Measurements from ENCODE around the gene GPR139. TPM values are rescaled to one million over a fixed set of nuclear protein-coding genes. Genes with fewer than 3 reads are reported as not detected.

GPR139 gene
- total and polyA plus RNA-seq, 3 experiments from 2014 or later, result not detected

DNA sequence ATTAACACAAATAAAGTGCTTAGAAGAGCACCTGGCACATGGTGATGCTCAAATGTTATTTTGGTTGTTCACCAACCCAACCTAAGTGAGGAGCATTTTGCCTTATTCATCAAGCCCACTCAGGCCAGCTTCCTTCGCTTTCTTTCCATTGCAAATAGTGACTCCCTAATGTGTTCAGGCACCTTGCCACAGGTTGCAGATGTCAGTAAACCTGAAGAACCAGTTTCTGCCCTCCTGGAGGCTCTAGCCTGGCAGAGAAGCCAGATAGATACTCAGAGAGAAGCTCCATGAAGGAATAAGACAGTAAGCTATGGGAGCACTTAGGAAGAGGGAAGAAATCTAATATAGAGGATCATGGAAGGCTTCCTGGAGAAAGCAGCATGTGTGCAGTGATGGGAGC, 23.9 kb downstream of the GPR139 start:
- no peak overlapping the region for H3K27ac Mint-ChIP-seq
- no peak for DNase-seq
- Histone ChIP-seq H3K27ac (ENCODE audit: low read depth, low read length) (no peak overlapping the region), H3K36me3 (ENCODE audit: insufficient read depth, low read length) (no peaks in the 10 kb centered on the region), H3K4me1 (ENCODE audit: insufficient read depth, low read length) (no peaks in the 10 kb centered on the region), H3K4me3 (ENCODE audit: low read length) (no peak overlapping the region), H3K27me3 (ENCODE audit: insufficient read depth, low read length, poor library complexity, severe bottlenecking) (no peaks in the 10 kb centered on the region), H3K9me3 (ENCODE audit: low read length) (no peaks in the 10 kb centered on the region)
- no peaks in the 10 kb centered on the region for H3K36me3 Mint-ChIP-seq
- CTCF ChIA-PET, result no interaction called here
- POLR2A ChIA-PET, result no interaction called here
- H3K27me3 Mint-ChIP-seq, result no peaks in the 10 kb centered on the region
- H3K4me3 Mint-ChIP-seq, result no peak overlapping the region
- H3K9me3 Mint-ChIP-seq, result peaks cover 0 to 5% (median 0%) of the 10 kb centered on the region in 5 donors
- no peaks in the 10 kb centered on the region for H3K4me1 Mint-ChIP-seq

DNA sequence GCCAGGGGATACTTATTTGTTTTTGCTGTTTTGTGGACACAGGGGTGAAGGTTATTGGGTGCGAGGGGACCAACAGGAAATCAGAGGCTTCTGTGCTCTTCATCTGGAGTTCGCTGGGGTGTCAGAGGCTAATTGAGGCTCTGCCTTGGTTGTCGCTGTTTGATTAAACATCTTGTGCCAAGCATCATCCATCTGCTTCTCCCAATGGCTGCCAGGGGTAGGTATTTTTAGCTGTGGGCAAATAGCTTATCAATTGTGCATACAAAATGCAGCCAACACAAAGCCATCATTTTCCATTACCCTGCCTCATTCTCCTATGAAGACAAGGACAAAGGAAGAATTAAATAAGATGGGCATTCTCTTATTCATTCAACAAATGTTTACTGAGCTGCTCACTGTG, 27.8 kb downstream of the GPR139 start:
- Histone ChIP-seq H3K4me3 (ENCODE audit: low read length) (no peak overlapping the region), H3K9me3 (ENCODE audit: low read length) (no peaks in the 10 kb centered on the region), H3K27ac (ENCODE audit: low read depth, low read length) (no peak overlapping the region), H3K36me3 (ENCODE audit: insufficient read depth, low read length) (no peaks in the 10 kb centered on the region), H3K4me1 (ENCODE audit: insufficient read depth, low read length) (no peaks in the 10 kb centered on the region), H3K27me3 (ENCODE audit: insufficient read depth, low read length, poor library complexity, severe bottlenecking) (no peaks in the 10 kb centered on the region)
- H3K36me3 Mint-ChIP-seq, result no peaks in the 10 kb centered on the region
- H3K9me3 Mint-ChIP-seq, result peaks cover 0 to 2% (median 0%) of the 10 kb centered on the region in 5 donors
- H3K27ac Mint-ChIP-seq, result no peak overlapping the region
- no peak overlapping the region for H3K4me3 Mint-ChIP-seq
- peaks cover 0 to 2% of the 10 kb centered on the region in 2 donors for H3K27me3 Mint-ChIP-seq
- CTCF ChIA-PET, result no interaction called here
- no peaks in the 10 kb centered on the region for H3K4me1 Mint-ChIP-seq
- DNase-seq, result no peak
- POLR2A ChIA-PET, result no interaction called here

DNA sequence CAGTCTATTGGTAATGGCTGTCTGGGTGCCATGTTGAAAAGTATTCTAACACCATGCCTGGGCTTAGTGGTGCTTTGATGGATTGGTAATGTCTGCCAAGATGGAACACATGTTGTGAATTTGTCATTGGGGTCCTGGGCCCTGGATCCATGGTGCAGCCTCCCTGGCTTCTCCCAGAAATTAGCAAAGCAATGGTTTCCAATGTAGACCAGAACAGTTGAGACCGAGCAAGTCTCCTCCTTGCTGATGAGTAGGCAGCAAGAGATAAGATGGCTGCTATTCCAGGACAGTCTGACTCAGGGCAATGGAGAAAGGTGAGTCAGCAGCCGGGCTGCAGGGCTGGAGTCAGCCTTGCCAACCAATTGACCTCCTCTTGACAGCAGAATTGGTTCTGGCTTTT, 30.8 kb downstream of the GPR139 start:
- POLR2A ChIA-PET, result no interaction called here
- Histone ChIP-seq H3K4me3 (ENCODE audit: low read length) (no peak overlapping the region), H3K9me3 (ENCODE audit: low read length) (no peaks in the 10 kb centered on the region), H3K27me3 (ENCODE audit: insufficient read depth, low read length, poor library complexity, severe bottlenecking) (no peaks in the 10 kb centered on the region), H3K4me1 (ENCODE audit: insufficient read depth, low read length) (no peaks in the 10 kb centered on the region), H3K36me3 (ENCODE audit: insufficient read depth, low read length) (no peaks in the 10 kb centered on the region), H3K27ac (ENCODE audit: low read depth, low read length) (no peak overlapping the region)
- Mint-ChIP-seq H3K27ac (no peak overlapping the region), H3K4me1 (no peaks in the 10 kb centered on the region), H3K36me3 (no peaks in the 10 kb centered on the region), H3K27me3 (peaks cover 2 to 3% of the 10 kb centered on the region in 2 donors), H3K9me3 (peaks cover 0 to 2% (median 0%) of the 10 kb centered on the region in 5 donors), H3K4me3 (no peak overlapping the region)
- DNase-seq, result no peak
- CTCF ChIA-PET, result no interaction called here

DNA sequence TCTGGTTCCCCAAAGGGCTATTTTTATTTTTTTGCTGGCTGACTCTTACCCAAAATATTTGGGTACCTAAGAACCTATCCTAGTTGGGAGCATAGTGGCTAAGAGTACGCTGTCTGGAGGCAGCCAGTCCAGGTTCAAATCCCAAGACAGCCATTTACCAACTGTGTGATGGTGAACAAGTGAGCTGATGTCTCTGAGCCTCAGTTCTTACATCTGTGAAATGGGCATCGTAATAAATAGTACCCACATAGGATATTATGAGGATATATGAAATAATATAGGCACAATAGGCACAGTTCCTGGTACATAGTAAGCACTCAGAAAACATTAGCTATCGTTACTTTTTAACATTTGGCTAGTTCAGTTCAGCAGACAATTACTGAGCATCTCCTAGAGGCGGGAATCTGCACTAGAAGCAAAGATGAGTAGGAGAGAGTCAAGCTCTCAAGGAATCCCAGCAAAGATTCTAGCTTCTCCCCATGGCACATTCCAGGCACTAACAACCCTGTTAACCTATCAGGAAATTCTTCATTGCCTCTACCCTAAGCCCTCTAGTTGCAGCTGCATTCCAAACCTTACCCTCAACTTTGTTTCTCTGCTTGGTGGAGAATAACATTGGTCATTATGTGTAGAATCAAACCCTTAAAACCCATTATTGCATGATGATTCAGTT, 31.6 kb downstream of the GPR139 start:
- H3K4me3 ChIP-seq (ENCODE audit: low read length), result no peak overlapping the region
- peaks cover 0 to 2% (median 2%) of the 10 kb centered on the region in 5 donors for H3K9me3 Mint-ChIP-seq

DNA sequence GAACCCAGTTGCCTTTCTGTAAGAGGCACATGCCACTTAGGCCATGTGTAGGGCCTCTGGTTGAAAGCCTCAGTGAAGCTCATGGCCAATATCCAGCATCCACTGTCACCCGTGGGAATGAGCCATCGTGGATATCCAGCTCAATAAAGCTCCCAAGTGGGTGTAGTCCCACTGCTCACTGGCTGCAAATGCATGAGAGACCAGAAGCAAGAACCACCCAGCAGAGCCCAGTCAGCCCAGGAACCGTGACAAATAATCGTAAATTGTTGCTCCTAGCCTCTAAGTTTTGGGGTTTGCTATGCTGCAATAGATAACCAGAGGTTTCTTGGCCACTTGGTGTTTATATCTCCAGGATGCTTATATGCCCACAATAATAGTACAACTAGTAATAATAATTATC, 33.7 kb downstream of the GPR139 start:
- Mint-ChIP-seq H3K27me3 (peaks cover 2 to 3% of the 10 kb centered on the region in 2 donors), H3K36me3 (no peaks in the 10 kb centered on the region), H3K4me1 (no peaks in the 10 kb centered on the region), H3K27ac (no peak overlapping the region), H3K9me3 (peaks cover 0 to 3% (median 2%) of the 10 kb centered on the region in 5 donors), H3K4me3 (no peak overlapping the region)
- Histone ChIP-seq H3K27me3 (ENCODE audit: insufficient read depth, low read length, poor library complexity, severe bottlenecking) (no peaks in the 10 kb centered on the region), H3K27ac (ENCODE audit: low read depth, low read length) (no peak overlapping the region), H3K36me3 (ENCODE audit: insufficient read depth, low read length) (no peaks in the 10 kb centered on the region), H3K4me3 (ENCODE audit: low read length) (no peak overlapping the region), H3K4me1 (ENCODE audit: insufficient read depth, low read length) (no peaks in the 10 kb centered on the region), H3K9me3 (ENCODE audit: low read length) (no peaks in the 10 kb centered on the region)
- CTCF ChIA-PET, result no interaction called here
- DNase-seq, result no peak
- POLR2A ChIA-PET, result no interaction called here

More for the DNA sequence above, 31.6 kb downstream of the GPR139 start:
- POLR2A ChIA-PET, result no interaction called here
- DNase-seq, result no peak
- CTCF ChIA-PET, result no interaction called here
- H3K27me3 ChIP-seq (ENCODE audit: insufficient read depth, low read length, poor library complexity, severe bottlenecking), result no peaks in the 10 kb centered on the region
- H3K27ac Mint-ChIP-seq, result no peak overlapping the region
- H3K27ac ChIP-seq (ENCODE audit: low read depth, low read length), result no peak overlapping the region
- H3K9me3 ChIP-seq (ENCODE audit: low read length), result no peaks in the 10 kb centered on the region
- no peak overlapping the region for H3K4me3 Mint-ChIP-seq
- H3K36me3 Mint-ChIP-seq, result no peaks in the 10 kb centered on the region
- H3K4me1 ChIP-seq (ENCODE audit: insufficient read depth, low read length), result no peaks in the 10 kb centered on the region
- no peaks in the 10 kb centered on the region for H3K36me3 ChIP-seq (ENCODE audit: insufficient read depth, low read length)
- peaks cover 2 to 3% of the 10 kb centered on the region in 2 donors for H3K27me3 Mint-ChIP-seq
- H3K4me1 Mint-ChIP-seq, result no peaks in the 10 kb centered on the region

DNA sequence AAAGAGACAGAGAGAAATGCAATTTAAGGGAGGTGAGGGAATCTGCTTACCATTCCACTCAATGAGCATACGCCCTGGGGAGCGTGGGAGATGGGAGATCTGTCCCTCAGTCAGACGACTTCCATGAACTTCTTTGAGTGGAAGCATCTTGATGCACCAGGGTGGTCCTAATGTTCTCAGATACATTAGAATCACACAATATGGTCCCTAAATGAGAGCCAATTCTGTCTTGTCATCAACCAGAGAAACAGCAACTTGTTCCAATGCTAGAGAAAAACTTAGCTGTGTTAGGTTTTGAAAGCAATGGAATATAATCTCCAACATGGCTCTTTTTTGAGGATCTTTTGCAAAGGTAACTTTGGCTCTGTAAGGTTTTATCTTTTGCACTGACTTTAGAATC, 44.1 kb downstream of the GPR139 start:
- Histone ChIP-seq H3K9me3 (ENCODE audit: low read length) (no peaks in the 10 kb centered on the region), H3K4me3 (ENCODE audit: low read length) (no peak overlapping the region), H3K27me3 (ENCODE audit: insufficient read depth, low read length, poor library complexity, severe bottlenecking) (no peaks in the 10 kb centered on the region), H3K36me3 (ENCODE audit: insufficient read depth, low read length) (no peaks in the 10 kb centered on the region), H3K27ac (ENCODE audit: low read depth, low read length) (no peak overlapping the region), H3K4me1 (ENCODE audit: insufficient read depth, low read length) (no peaks in the 10 kb centered on the region)
- DNase-seq, result no peak
- ChIA-PET POLR2A (no interaction called here), CTCF (no interaction called here)
- Mint-ChIP-seq H3K4me3 (no peak overlapping the region), H3K4me1 (no peaks in the 10 kb centered on the region), H3K36me3 (no peaks in the 10 kb centered on the region), H3K9me3 (peaks cover 0 to 8% (median 2%) of the 10 kb centered on the region in 5 donors), H3K27me3 (peaks cover 0 to 4% of the 10 kb centered on the region in 2 donors), H3K27ac (no peak overlapping the region)

DNA sequence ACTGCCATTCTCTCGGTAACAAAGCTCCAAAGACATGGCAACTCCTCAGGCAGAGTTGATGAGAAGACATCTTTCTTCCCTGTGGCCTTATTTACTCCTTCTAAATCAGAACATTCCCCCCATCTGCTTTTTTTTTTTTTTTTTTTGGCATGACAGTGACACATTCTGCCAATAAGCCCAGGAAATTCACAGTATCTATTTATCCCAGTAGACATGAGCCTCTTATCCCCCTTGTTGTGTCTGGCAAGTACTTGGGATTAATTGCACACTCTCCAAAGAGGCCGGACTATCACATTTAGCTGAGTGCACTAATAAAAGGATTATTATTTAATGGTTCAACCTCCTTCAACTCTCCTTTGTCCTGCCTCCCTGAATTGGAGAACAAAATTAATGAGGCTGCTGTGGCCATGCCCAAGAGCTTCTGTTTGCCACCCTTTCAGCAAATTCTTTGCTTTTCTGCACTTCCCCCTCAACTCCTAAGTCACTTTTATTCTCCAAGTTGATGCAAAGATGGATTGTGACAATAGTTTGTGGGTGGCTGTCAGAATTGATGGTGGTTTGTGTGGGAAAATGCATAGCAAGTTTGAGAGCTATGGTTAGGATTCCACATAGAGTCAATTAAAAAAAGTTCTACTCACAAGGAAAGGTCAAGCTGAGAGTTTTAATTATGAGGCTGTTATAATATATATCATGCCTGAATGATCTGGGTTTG, 47.2 kb downstream of the GPR139 start:
- no peaks in the 10 kb centered on the region for H3K4me1 ChIP-seq (ENCODE audit: insufficient read depth, low read length)
- H3K27me3 Mint-ChIP-seq, result peaks cover 0 to 4% of the 10 kb centered on the region in 2 donors
- ChIA-PET POLR2A (no interaction called here), CTCF (no interaction called here)
- H3K27ac ChIP-seq (ENCODE audit: low read depth, low read length), result no peak overlapping the region
- H3K4me3 Mint-ChIP-seq, result no peak overlapping the region
- peaks cover 0 to 8% (median 3%) of the 10 kb centered on the region in 5 donors for H3K9me3 Mint-ChIP-seq
- no peaks in the 10 kb centered on the region for H3K9me3 ChIP-seq (ENCODE audit: low read length)
- H3K27ac Mint-ChIP-seq, result no peak overlapping the region
- no peak for DNase-seq
- no peak overlapping the region for H3K4me3 ChIP-seq (ENCODE audit: low read length)
- H3K4me1 Mint-ChIP-seq, result no peaks in the 10 kb centered on the region
- H3K36me3 Mint-ChIP-seq, result no peaks in the 10 kb centered on the region
- no peaks in the 10 kb centered on the region for H3K27me3 ChIP-seq (ENCODE audit: insufficient read depth, low read length, poor library complexity, severe bottlenecking)
- no peaks in the 10 kb centered on the region for H3K36me3 ChIP-seq (ENCODE audit: insufficient read depth, low read length)

DNA sequence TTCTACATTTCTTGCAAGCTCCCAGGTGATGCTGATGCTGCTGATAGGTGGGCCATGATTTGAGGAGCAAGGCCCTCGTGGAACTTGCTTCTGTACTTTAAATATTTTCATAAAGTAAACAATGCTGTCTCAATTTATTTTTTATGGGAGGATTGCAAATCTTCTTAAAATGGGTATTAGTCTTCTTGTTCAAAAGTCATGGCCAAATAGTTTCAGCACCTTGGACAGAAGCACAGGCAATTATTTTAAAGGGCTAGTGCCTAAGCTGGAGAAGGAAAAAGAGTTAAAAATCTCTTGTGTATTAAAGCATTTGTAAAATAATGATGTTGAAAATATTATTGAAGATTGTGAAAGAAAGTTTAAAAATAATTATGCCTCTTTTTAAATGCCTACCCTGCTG, 50.5 kb downstream of the GPR139 start:
- Histone ChIP-seq H3K36me3 (ENCODE audit: insufficient read depth, low read length) (no peaks in the 10 kb centered on the region), H3K4me3 (ENCODE audit: low read length) (no peak overlapping the region), H3K9me3 (ENCODE audit: low read length) (no peaks in the 10 kb centered on the region), H3K27ac (ENCODE audit: low read depth, low read length) (no peak overlapping the region), H3K27me3 (ENCODE audit: insufficient read depth, low read length, poor library complexity, severe bottlenecking) (no peaks in the 10 kb centered on the region), H3K4me1 (ENCODE audit: insufficient read depth, low read length) (no peaks in the 10 kb centered on the region)
- H3K27me3 Mint-ChIP-seq, result no peaks in the 10 kb centered on the region
- H3K4me1 Mint-ChIP-seq, result no peaks in the 10 kb centered on the region
- POLR2A ChIA-PET, result no interaction called here
- CTCF ChIA-PET, result no interaction called here
- DNase-seq, result no peak
- peaks cover 0 to 14% (median 0%) of the 10 kb centered on the region in 5 donors for H3K9me3 Mint-ChIP-seq
- no peak overlapping the region for H3K4me3 Mint-ChIP-seq
- H3K36me3 Mint-ChIP-seq, result no peaks in the 10 kb centered on the region
- H3K27ac Mint-ChIP-seq, result no peak overlapping the region
